HepG2 (cell line): Measurements from ENCODE around the gene PGC. TPM values are rescaled to one million over a fixed set of nuclear protein-coding genes. Genes with fewer than 3 reads are reported as not detected.

Source experiments
- AHR ChIP-seq: IDR thresholded peaks from 2 replicates; pipeline ENCODE4 v1.6.1; 2018; ENCODE audit warnings: missing genetic modification reagents, missing compliant biosample characterization
- HNRNPLL ChIP-seq: fragments of 200-400 bp; formaldehyde crosslinking; IDR thresholded peaks from 2 replicates; pipeline ENCODE4 v1.6.1; 2017; ENCODE audit warnings: mild to moderate bottlenecking, low read depth, low read length; ENCODE audit not compliant: poor library complexity, severe bottlenecking
- ISX ChIP-seq: sonication (generic); formaldehyde crosslinking; conservative IDR thresholded peaks from 2 replicates; pipeline ENCODE4 v1.5.0; 2020; ENCODE audit warnings: missing genetic modification reagents
- KAT7 ChIP-seq: IDR thresholded peaks from 2 replicates; pipeline ENCODE4 v1.6.1; 2018; ENCODE audit warnings: borderline replicate concordance, missing compliant biosample characterization
- PHF8 ChIP-seq: sonication (generic); formaldehyde crosslinking; IDR thresholded peaks from 2 replicates; pipeline ENCODE4 v1.5.0; 2020; ENCODE audit warnings: missing genetic modification reagents
- PREB ChIP-seq: sonication (generic); formaldehyde crosslinking; IDR thresholded peaks from 2 replicates; pipeline ENCODE4 v1.4.0; 2020; ENCODE audit warnings: missing genetic modification reagents
- REST ChIP-seq, 2 experiments: IDR thresholded peaks; 2 replicates each; pipeline ENCODE4 v1.6.1; 2011 to 2012; ENCODE audit warnings: low read length in 2 of 2, borderline replicate concordance in 1 of 2, low read depth in 1 of 2, mild to moderate bottlenecking in 1 of 2, moderate library complexity in 1 of 2
- SMARCC2 ChIP-seq: fragments of 450-650 bp; IDR thresholded peaks from 2 replicates; pipeline ENCODE4 v1.6.1; 2017; ENCODE audit warnings: antibody characterized with exemption, mild to moderate bottlenecking
- SMARCE1 ChIP-seq: fragments of 450-650 bp; IDR thresholded peaks from 2 replicates; pipeline ENCODE4 v1.6.1; 2017; ENCODE audit warnings: borderline replicate concordance
- ZBED4 ChIP-seq: sonication (generic); formaldehyde crosslinking; IDR thresholded peaks from 2 replicates; pipeline ENCODE4 v1.4.0; 2020; ENCODE audit warnings: missing genetic modification reagents, borderline replicate concordance
- ZBTB33 ChIP-seq: sonication (generic); formaldehyde crosslinking; IDR thresholded peaks from 2 replicates; pipeline ENCODE4 v1.4.0; 2020; ENCODE audit warnings: missing genetic modification reagents
- ZC3H4 ChIP-seq: sonication (generic); formaldehyde crosslinking; IDR thresholded peaks from 2 replicates; pipeline ENCODE4 v1.4.0; 2020; ENCODE audit warnings: missing genetic modification reagents, borderline replicate concordance
- ZKSCAN8 ChIP-seq: IDR thresholded peaks from 2 replicates; pipeline ENCODE4 v1.6.1; 2016; ENCODE audit warnings: borderline replicate concordance, missing genetic modification reagents, missing compliant biosample characterization
- ZNF101 ChIP-seq: sonication (generic); formaldehyde crosslinking; IDR thresholded peaks from 2 replicates; pipeline ENCODE4 v1.4.0; 2020; ENCODE audit warnings: mild to moderate bottlenecking, low read depth, missing genetic modification reagents, borderline replicate concordance
- ZNF275 ChIP-seq: sonication (generic); formaldehyde crosslinking; IDR thresholded peaks from 2 replicates; pipeline ENCODE4 v1.8.0; 2022; ENCODE audit warnings: missing genetic modification reagents, mild to moderate bottlenecking, inconsistent platforms, borderline replicate concordance
- ZNF547 ChIP-seq: sonication (generic); formaldehyde crosslinking; IDR thresholded peaks from 2 replicates; pipeline ENCODE4 v1.5.1; 2020; ENCODE audit warnings: mild to moderate bottlenecking, missing genetic modification reagents
- polyA plus RNA-seq, 8 experiments: library from polyadenylated mRNA; depleted of rRNA in 3 of 8; stranded (reverse) in 7 of 8; unstranded in 1 of 8; fragments of >200 nt; fragmentation: Illumina TruSeq in 4 of 8; extraction: Trizol in 4 of 8; gene quantifications; 2 replicates each; pipeline versions ENCODE4 v1.2.1 to v1.2.3, GENCODE V29; 2011 to 2016; ENCODE audit warnings: low read depth in 4 of 8, missing spikeins in 1 of 8, mixed read lengths in 1 of 8; ENCODE audit not compliant: insufficient read depth in 1 of 8
- total RNA-seq, 5 experiments: library from RNA; depleted of rRNA; stranded (reverse); fragments of >200 nt; fragmentation: Illumina TruSeq; extraction: Trizol; gene quantifications; 2 replicates each; pipeline ENCODE4 v1.2.3, GENCODE V29; 2016; ENCODE audit warnings: low read depth in 1 of 5

Gene PGC
- total and polyA plus RNA-seq, 2 of the 13 experiments (the other 11 are each of a cell fraction or from before 2014, with no cell fraction given) = 426 to 502 TPM

- TF ChIP-seq REST (IDR thresholded peaks at IDR 0.05; ENCODE audit: borderline replicate concordance in 1 of 2, low read depth in 1 of 2, low read length in 2 of 2) = peak in 1 of 2 experiments; percentile 59; a peak in 1 of 4 replicates
- no peak; the same call in 1 of the 2 replicates for TF ChIP-seq ZNF547 (CRISPR knock-in tag)
- TF ChIP-seq ZBTB33 (CRISPR knock-in tag) = peak; percentile 83
- no peak for TF ChIP-seq SMARCC2
- peak; percentile 89; the same call in 1 of the 2 replicates for TF ChIP-seq AHR (CRISPR knock-in tag)
- TF ChIP-seq PREB (CRISPR knock-in tag) = no peak
- peak; percentile 90 for TF ChIP-seq HNRNPLL
- no peak; the same call in 1 of the 2 replicates for TF ChIP-seq ZNF275
- TF ChIP-seq KAT7 (CRISPR knock-in tag) = peak; percentile 95; the same call in 1 of the 2 replicates
- peak; percentile 77 for TF ChIP-seq ZKSCAN8 (CRISPR knock-in tag)
- no peak for TF ChIP-seq ZC3H4
- TF ChIP-seq PHF8 (CRISPR knock-in tag) = peak; percentile 97
- no peak for TF ChIP-seq ZNF101 (CRISPR knock-in tag)
- no peak for TF ChIP-seq SMARCE1
- no peak for TF ChIP-seq ISX
- TF ChIP-seq ZBED4 (CRISPR knock-in tag) = peak; percentile 97
These were observed 40.2 kb upstream of the PGC start, which contains the start of gene TOMM6 (continued) for GRCh38 chr6:41787219-41787917.
